ENCODE data around the gene STUM.

DNA sequence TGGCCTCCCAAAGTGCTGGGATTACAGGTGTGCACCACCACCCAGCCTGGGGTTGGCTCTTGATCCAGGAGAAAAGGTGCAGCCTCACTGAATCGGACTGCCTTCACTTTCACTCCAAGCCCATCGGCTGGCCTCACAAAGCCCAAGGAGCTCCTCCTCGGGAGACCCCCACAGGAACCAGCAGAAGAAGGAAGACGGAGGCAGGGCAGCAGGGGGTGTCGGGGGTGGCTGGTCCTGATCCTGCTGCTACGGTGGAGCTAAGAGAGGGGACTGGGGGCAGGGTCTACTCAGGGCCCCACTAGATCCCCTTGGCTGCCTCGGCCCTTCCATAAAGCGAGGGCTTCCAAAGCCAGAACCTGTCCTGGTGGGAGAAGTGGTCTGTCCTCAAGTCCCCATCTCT lies 93.9 kb downstream of the STUM start:
- TF ChIP-seq, protein P1, sequence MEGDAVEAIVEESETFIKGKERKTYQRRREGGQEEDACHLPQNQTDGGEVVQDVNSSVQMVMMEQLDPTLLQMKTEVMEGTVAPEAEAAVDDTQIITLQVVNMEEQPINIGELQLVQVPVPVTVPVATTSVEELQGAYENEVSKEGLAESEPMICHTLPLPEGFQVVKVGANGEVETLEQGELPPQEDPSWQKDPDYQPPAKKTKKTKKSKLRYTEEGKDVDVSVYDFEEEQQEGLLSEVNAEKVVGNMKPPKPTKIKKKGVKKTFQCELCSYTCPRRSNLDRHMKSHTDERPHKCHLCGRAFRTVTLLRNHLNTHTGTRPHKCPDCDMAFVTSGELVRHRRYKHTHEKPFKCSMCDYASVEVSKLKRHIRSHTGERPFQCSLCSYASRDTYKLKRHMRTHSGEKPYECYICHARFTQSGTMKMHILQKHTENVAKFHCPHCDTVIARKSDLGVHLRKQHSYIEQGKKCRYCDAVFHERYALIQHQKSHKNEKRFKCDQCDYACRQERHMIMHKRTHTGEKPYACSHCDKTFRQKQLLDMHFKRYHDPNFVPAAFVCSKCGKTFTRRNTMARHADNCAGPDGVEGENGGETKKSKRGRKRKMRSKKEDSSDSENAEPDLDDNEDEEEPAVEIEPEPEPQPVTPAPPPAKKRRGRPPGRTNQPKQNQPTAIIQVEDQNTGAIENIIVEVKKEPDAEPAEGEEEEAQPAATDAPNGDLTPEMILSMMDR (optimal IDR thresholded peaks at IDR 0.05 in 1 of 3, IDR thresholded peaks at IDR 0.05 in 1 of 3, conservative IDR thresholded peaks at IDR 0.05 in 1 of 3; ENCODE audit: extremely low read depth in 1 of 3, insufficient read depth in 2 of 3, low read length in 3 of 3), result no peak
- no peak for TF ChIP-seq EZH2 (IDR thresholded peaks at IDR 0.05; ENCODE audit: low read length)

Measured in keratinocyte (primary cell).